PC-3 (cell line): ENCODE measurements around the gene SH3RF1. TPM values are rescaled to one million over a fixed set of nuclear protein-coding genes. Genes with fewer than 3 reads are reported as not detected.

Experiments
- ATAC-seq: fragments of 200-7000 bp; cut with Tn5 transposase; 2 replicates; pipeline ENCODE4 v1.9.1; 2020; ENCODE audit warnings: mild to moderate bottlenecking, moderate library complexity
- BruUV-seq: library from RNA; stranded (reverse); fragments of 400-500 nt; replicated peaks from 2 replicates; lab custom pipeline; 2021; lab: Mats Ljungman, UMichigan
- CTCF ChIA-PET: fragments of 300-600 bp; sonication (Branson Sonifier 250); formaldehyde crosslinking; loops from one replicate; lab custom pipeline; 2022; ENCODE audit warnings: antibody characterized with exemption; lab: Charles Lee
- POLR2A ChIA-PET: fragments of 300-600 bp; sonication (Branson Sonifier 250); formaldehyde crosslinking; loops from one replicate; lab custom pipeline; 2022; ENCODE audit warnings: antibody characterized with exemption; ENCODE audit not compliant: unreplicated experiment; lab: Charles Lee
- DNase-seq: peaks from one replicate; pipeline ENCODE4 v3.0.0-alpha.2; 2015
- H2AFZ ChIP-seq: fragments of 300-600 bp; sonication (generic); 2 replicates; pipeline ENCODE4 v1.6.0; 2016; ENCODE audit warnings: antibody characterized with exemption, low read length
- H3F3A ChIP-seq: fragments of 300-600 bp; sonication (generic); one replicate; pipeline ENCODE4 v1.6.0; 2017; ENCODE audit warnings: antibody characterized with exemption, low read length, control low read depth, mild to moderate bottlenecking; ENCODE audit not compliant: unreplicated experiment
- H3K27ac ChIP-seq: fragments of 300-600 bp; sonication (generic); 2 replicates; pipeline ENCODE4 v1.5.1; 2016; ENCODE audit warnings: mild to moderate bottlenecking, low read length
- H3K27me3 ChIP-seq: fragments of 300-600 bp; sonication (generic); 2 replicates; pipeline ENCODE4 v1.6.1; 2016; ENCODE audit warnings: low read length, mixed read lengths
- H3K36me3 ChIP-seq: fragments of 300-600 bp; sonication (generic); 2 replicates; pipeline ENCODE4 v1.6.1; 2016; ENCODE audit warnings: low read depth, mixed run types, low read length, mixed read lengths
- H3K4me1 ChIP-seq: fragments of 300-600 bp; sonication (generic); 2 replicates; pipeline ENCODE4 v1.5.1; 2016; ENCODE audit warnings: low read length; ENCODE audit not compliant: insufficient read depth
- H3K4me2 ChIP-seq: fragments of 300-600 bp; sonication (generic); 2 replicates; pipeline ENCODE4 v1.6.0; 2016; ENCODE audit warnings: low read length
- H3K4me3 ChIP-seq: fragments of 300-600 bp; sonication (generic); 2 replicates; pipeline ENCODE4 v1.5.1; 2016; ENCODE audit warnings: mild to moderate bottlenecking, low read length, mixed read lengths
- H3K79me2 ChIP-seq: fragments of 300-600 bp; sonication (generic); 2 replicates; pipeline ENCODE4 v1.6.1; 2017; ENCODE audit warnings: low read length, mixed read lengths
- H3K9ac ChIP-seq: fragments of 300-600 bp; sonication (generic); 2 replicates; pipeline ENCODE4 v1.6.0; 2016; ENCODE audit warnings: mild to moderate bottlenecking, low read length
- H3K9me2 ChIP-seq: fragments of 300-600 bp; sonication (generic); replicated peaks from 2 replicates; pipeline ENCODE4 v1.6.1; 2016; ENCODE audit warnings: mixed run types, low read length, mixed read lengths
- H3K9me3 ChIP-seq: fragments of 300-600 bp; sonication (generic); 2 replicates; pipeline ENCODE4 v1.6.1; 2016; ENCODE audit warnings: low read length, mixed read lengths
- H4K20me1 ChIP-seq: fragments of 300-600 bp; sonication (generic); 2 replicates; pipeline ENCODE4 v1.6.1; 2016; ENCODE audit warnings: low read length, mixed read lengths
- CTCF ChIP-seq: fragments of 300-600 bp; sonication (generic); conservative IDR thresholded peaks from 2 replicates; pipeline ENCODE4 v1.5.1; 2017; ENCODE audit warnings: antibody characterized with exemption, low read depth, mild to moderate bottlenecking, low read length
- EZH2 ChIP-seq: fragments of 300-600 bp; sonication (generic); IDR thresholded peaks from one replicate; pipeline ENCODE4 v1.6.1; 2017; ENCODE audit warnings: antibody characterized with exemption, mild to moderate bottlenecking, low read length; ENCODE audit not compliant: unreplicated experiment
- EZH2phosphoT487 ChIP-seq: fragments of 300-600 bp; sonication (generic); IDR thresholded peaks from 2 replicates; pipeline ENCODE4 v1.6.1; 2018; ENCODE audit warnings: mild to moderate bottlenecking, antibody characterized with exemption, low read length, borderline replicate concordance
- intact Hi-C: fragments of 100-400 bp; cut with micrococcal nuclease; formaldehyde crosslinking; loops from 2 replicates; pipeline ENCODE4 v1.9.0; 2023
- total RNA-seq: library from RNA; depleted of rRNA; stranded (reverse); fragments of >200 nt; gene quantifications from 2 replicates; pipeline ENCODE4 v1.2.3, GENCODE V29; 2014

The SH3RF1 gene
- total RNA-seq, 1 experiment from 2014 or later, result 21.0 TPM

GRCh38 chr4:169201222-169202144 is 69.3 kb downstream of the SH3RF1 start:
- CTCF ChIA-PET, result no interaction called here
- POLR2A ChIA-PET, result no interaction called here
- TF ChIP-seq EZH2 (no peak), EZH2phosphoT487 (no peak), CTCF (no peak)
- Histone ChIP-seq H3K9me2 (no peaks in the 10 kb centered on the region), H3K4me1 (peaks cover 30% of the 10 kb centered on the region), H3K9me3 (no peaks in the 10 kb centered on the region), H3K79me2 (peaks cover 90% of the 10 kb centered on the region), H3K27me3 (no peaks in the 10 kb centered on the region), H3K27ac (peak overlapping the region; percentile 26; the same call in 1 of the 2 replicates), H3K9ac (no peak overlapping the region), H3K36me3 (no peaks in the 10 kb centered on the region), H3F3A (no peaks in the 10 kb centered on the region), H2AFZ (no peak overlapping the region), H4K20me1 (no peaks in the 10 kb centered on the region), H3K4me3 (no peak overlapping the region), H3K4me2 (no peak overlapping the region)
- 0 out of 2 replicates have a peak, but pooled peaks have one; percentile 17 for ATAC-seq
- BruUV-seq, result no TSS peak
- intact Hi-C loops, result loop anchor here (2.0 kb wide), 1 partner anchor 69 kb away; the partner anchor contains the start of gene SH3RF1
- DNase-seq, result no peak

GRCh38 chr4:169200361-169201030 is 70.3 kb downstream of the SH3RF1 start:
- H3K4me3 ChIP-seq, result peak overlapping the region; percentile 21; the same call in 1 of the 2 replicates
- H3K36me3 ChIP-seq, result 0 out of 2 replicates have a peak, but pooled peaks cover under 1% of the 10 kb centered on the region
- H3K9me3 ChIP-seq, result no peaks in the 10 kb centered on the region
- H3K27me3 ChIP-seq, result no peaks in the 10 kb centered on the region
- no peaks in the 10 kb centered on the region for H3K9me2 ChIP-seq
- intact Hi-C loops, result loop anchor here (2.0 kb wide), 1 partner anchor 70 kb away; the partner anchor contains the start of gene SH3RF1
- BruUV-seq, result no TSS peak
- no peaks in the 10 kb centered on the region for H3F3A ChIP-seq
- no peak overlapping the region for H3K9ac ChIP-seq
- ATAC-seq (peak; percentile 68), DNase-seq (peak; percentile 48)
- ChIA-PET POLR2A (interaction anchor here (0.5 kb wide), 1 partner anchor 59 kb away, joined by 6 read pairs; no protein-coding TSS in a partner anchor), CTCF (no interaction called here)
- H2AFZ ChIP-seq, result no peak overlapping the region
- peaks cover 30% of the 10 kb centered on the region for H3K4me1 ChIP-seq
- peak overlapping the region; percentile 20 for H3K27ac ChIP-seq
- H3K4me2 ChIP-seq, result peak overlapping the region; percentile 54
- TF ChIP-seq EZH2 (no peak), EZH2phosphoT487 (no peak), CTCF (no peak)
- no peaks in the 10 kb centered on the region for H4K20me1 ChIP-seq
- H3K79me2 ChIP-seq, result peaks cover 90% of the 10 kb centered on the region
